A549 (cell line): ENCODE data around the gene TP53I11. TPM values are rescaled to one million over a fixed set of nuclear protein-coding genes. Genes with fewer than 3 reads are reported as not detected.

ENCODE experiments used
- ATAC-seq, 2 experiments: fragments of 200-7000 bp in 1 of 2; fragments of >200 bp in 1 of 2; cut with Nextera tagmentation in 1 of 2; cut with Tn5 transposase in 1 of 2; 3 replicates each; pipeline versions ENCODE4 v1.8.0 to v1.9.1; 2018 to 2020; ENCODE audit warnings: mild to moderate bottlenecking in 1 of 2, moderate library complexity in 1 of 2
- CTCF ChIA-PET: fragments of 300-600 bp; sonication (Branson Sonifier 250); formaldehyde crosslinking; extraction: SDS; loops from one replicate; lab custom pipeline; 2021; ENCODE audit warnings: antibody characterized with exemption, inconsistent platforms; lab: Yijun Ruan, JAX
- POLR2A ChIA-PET: fragments of 350-600 bp; formaldehyde crosslinking; extraction: SDS; loops from one replicate; lab custom pipeline; 2021; ENCODE audit warnings: antibody characterized with exemption, inconsistent platforms; lab: Yijun Ruan, JAX
- DNase-seq, 2 experiments: peaks; one replicate each; pipeline versions ENCODE4 v3.0.0 to v3.0.0-alpha.2; 2011 to 2016; ENCODE audit warnings: low read depth in 1 of 2, low spot score in 1 of 2
- FAIRE-seq: peaks from 2 replicates; lab custom pipeline; 2011; peaks lifted over from hg19 to GRCh38; lab: Jason Lieb, UNC
- H3K27ac ChIP-seq, 2 experiments: fragments of >200 bp; sonication (Bioruptor Twin); formaldehyde crosslinking; 3 replicates each; pipeline ENCODE4 v1.5.1; 2016 to 2017
- H3K4me1 ChIP-seq: fragments of >200 bp; sonication (Bioruptor Twin); formaldehyde crosslinking; 3 replicates; pipeline ENCODE4 v1.6.1; 2016
- H3K4me2 ChIP-seq: fragments of >200 bp; sonication (Bioruptor Twin); formaldehyde crosslinking; 3 replicates; pipeline ENCODE4 v1.6.1; 2016
- H3K4me3 ChIP-seq: fragments of >200 bp; sonication (Bioruptor Twin); formaldehyde crosslinking; 3 replicates; pipeline ENCODE4 v1.5.1; 2016
- H3K9me3 ChIP-seq: fragments of >200 bp; sonication (Bioruptor Twin); formaldehyde crosslinking; 3 replicates; pipeline ENCODE4 v1.6.1; 2016
- BHLHE40 ChIP-seq: IDR thresholded peaks from 2 replicates; pipeline ENCODE4 v1.6.1; 2012; ENCODE audit warnings: low read depth, low read length, inconsistent platforms
- CBX2 ChIP-seq: fragments of 200-600 bp; sonication (generic); IDR thresholded peaks from 2 replicates; pipeline ENCODE4 v1.6.1; 2016; ENCODE audit warnings: low read depth, mild to moderate bottlenecking, borderline replicate concordance
- CHD2 ChIP-seq: fragments of 150-350 bp; IDR thresholded peaks from 2 replicates; pipeline ENCODE4 v1.6.1; 2014; ENCODE audit warnings: low read length; ENCODE audit not compliant: partially characterized antibody
- ELK1 ChIP-seq: fragments of 150-350 bp; IDR thresholded peaks from 2 replicates; pipeline ENCODE4 v1.6.1; 2014; ENCODE audit warnings: low read depth, mild to moderate bottlenecking, low read length
- FOXS1 ChIP-seq: fragments of 250-450 bp; sonication (Bioruptor Pico); IDR thresholded peaks from 2 replicates; pipeline ENCODE4 v1.5.0; 2020; ENCODE audit warnings: mild to moderate bottlenecking, moderate library complexity
- HDAC2 ChIP-seq: fragments of 200-600 bp; sonication (generic); IDR thresholded peaks from 2 replicates; pipeline ENCODE4 v1.6.1; 2016
- HMGXB4 ChIP-seq: fragments of 250-450 bp; sonication (Bioruptor Pico); IDR thresholded peaks from 2 replicates; pipeline ENCODE4 v1.5.0; 2021; ENCODE audit warnings: mild to moderate bottlenecking, moderate library complexity, borderline replicate concordance
- HOXA7 ChIP-seq: fragments of 250-450 bp; sonication (Bioruptor Pico); IDR thresholded peaks from 2 replicates; pipeline ENCODE4 v1.5.0; 2020; ENCODE audit warnings: mild to moderate bottlenecking, moderate library complexity
- JUN ChIP-seq, 2 experiments: fragments of >200 bp; sonication (Bioruptor Twin); formaldehyde crosslinking; IDR thresholded peaks; 2 replicates in 1 of 2; 3 replicates in 1 of 2; pipeline ENCODE4 v1.6.1; 2016 to 2017
- JUNB ChIP-seq: fragments of >200 bp; sonication (Bioruptor Twin); formaldehyde crosslinking; IDR thresholded peaks from 2 replicates; pipeline ENCODE4 v1.6.1; 2016
- KDM1A ChIP-seq: fragments of 200-600 bp; sonication (generic); IDR thresholded peaks from 2 replicates; pipeline ENCODE4 v1.6.1; 2016; ENCODE audit warnings: low read depth, mild to moderate bottlenecking
- KDM5A ChIP-seq: fragments of 200-600 bp; sonication (generic); IDR thresholded peaks from 2 replicates; pipeline ENCODE4 v1.6.1; 2016; ENCODE audit warnings: antibody characterized with exemption, mild to moderate bottlenecking
- MAFK ChIP-seq: fragments of 450-650 bp; IDR thresholded peaks from 2 replicates; pipeline ENCODE4 v1.6.1; 2014; ENCODE audit not compliant: partially characterized antibody
- POLR2AphosphoS2 ChIP-seq: conservative IDR thresholded peaks from 2 replicates; pipeline ENCODE4 v1.6.1; 2012; ENCODE audit warnings: low read length, improper control_type of control experiment, inconsistent platforms
- RAD21 ChIP-seq, 2 experiments: fragments of >200 bp in 1 of 2; sonication (Bioruptor Twin) in 1 of 2; formaldehyde crosslinking in 1 of 2; IDR thresholded peaks in 1 of 2; conservative IDR thresholded peaks in 1 of 2; 2 replicates in 1 of 2; 3 replicates in 1 of 2; pipeline ENCODE4 v1.6.1; 2012 to 2018; ENCODE audit warnings: inconsistent platforms in 1 of 2
- RARB ChIP-seq: fragments of 250-450 bp; sonication (Bioruptor Pico); IDR thresholded peaks from 2 replicates; pipeline ENCODE4 v1.8.0; 2021; ENCODE audit warnings: mild to moderate bottlenecking, moderate library complexity
- RNF2 ChIP-seq: fragments of 200-600 bp; sonication (generic); IDR thresholded peaks from 2 replicates; pipeline ENCODE4 v1.6.1; 2016; ENCODE audit warnings: low read depth, mild to moderate bottlenecking, antibody characterized with exemption, moderate library complexity, borderline replicate concordance
- TP53 ChIP-seq: fragments of 250-450 bp; sonication (Bioruptor Pico); IDR thresholded peaks from 2 replicates; pipeline ENCODE4 v1.5.0; 2021; ENCODE audit warnings: mild to moderate bottlenecking, moderate library complexity
- ZC3H11A ChIP-seq: fragments of 450-650 bp; IDR thresholded peaks from 2 replicates; pipeline ENCODE4 v1.6.1; 2014; ENCODE audit warnings: antibody characterized with exemption, mild to moderate bottlenecking
- ZSCAN20 ChIP-seq: fragments of 250-450 bp; sonication (Bioruptor Pico); IDR thresholded peaks from 2 replicates; pipeline ENCODE4 v1.8.0; 2022; ENCODE audit warnings: mild to moderate bottlenecking, moderate library complexity
- WGBS: methylation state at CpG from one replicate; pipeline ENCODE4 v1.1.6; 2017; ENCODE audit errors: missing lambda C conversion rate; 5-methylcytosine and 5-hydroxymethylcytosine counted together
- polyA plus RNA-seq, 4 experiments: library from polyadenylated mRNA; depleted of rRNA in 3 of 4; stranded (reverse); fragments of >200 nt; fragmentation: RNase III in 1 of 4; extraction: RNeasy Plus Mini Kit Qiagen cat#74134 plus additional on column Dnase treatment in 1 of 4; gene quantifications; 2 replicates in 3 of 4; 3 replicates in 1 of 4; pipeline ENCODE4 v1.2.3, GENCODE V29; 2011 to 2017
- TF ChIP-seq, protein P1 (sequence below): fragments of >200 bp; sonication (Bioruptor Twin); formaldehyde crosslinking; IDR thresholded peaks from 2 replicates; pipeline ENCODE4 v1.6.1; 2016
- TF ChIP-seq, protein P2 (sequence below): IDR thresholded peaks from 2 replicates; pipeline ENCODE4 v1.6.1; 2012; ENCODE audit warnings: low read depth, borderline replicate concordance
- TF ChIP-seq, protein P3 (sequence below): fragments of 450-650 bp; IDR thresholded peaks from 2 replicates; pipeline ENCODE4 v1.6.1; 2014; ENCODE audit warnings: antibody characterized with exemption
- TF ChIP-seq, protein P4 (sequence below): fragments of >200 bp; sonication (Bioruptor Twin); formaldehyde crosslinking; IDR thresholded peaks from 3 replicates; pipeline ENCODE4 v1.5.1; 2016

TP53I11 gene
- polyA plus RNA-seq, 2 of the 4 experiments (the other 2 are of a cell fraction), result 11.2 to 28.2 TPM

- DNase-seq (no peak), FAIRE-seq (no peak), ATAC-seq (no peak)
- Histone ChIP-seq H3K4me3 (no peak overlapping the region), H3K4me2 (no peak overlapping the region), H3K27ac (no peak overlapping the region), H3K4me1 (no peaks in the 10 kb centered on the region), H3K9me3 (no peaks in the 10 kb centered on the region)
- ChIA-PET CTCF (interaction anchor here (1.2 to 16.4 kb wide), 4 partner anchors 13 to 293 kb away, joined by 5 to 400 read pairs (median 34); no protein-coding TSS in a partner anchor), POLR2A (no interaction called here)
- TF ChIP-seq HDAC2 (no peak), ZSCAN20 (CRISPR knock-in tag) (no peak), KDM5A (no peak), TP53 (CRISPR knock-in tag) (no peak), BHLHE40 (no peak), POLR2AphosphoS2 (no peak), JUN (IDR thresholded peaks at IDR 0.05) (no peak), MAFK (no peak), RARB (no peak), HOXA7 (CRISPR knock-in tag) (no peak), CBX2 (no peak)
- TF ChIP-seq, protein P1, sequence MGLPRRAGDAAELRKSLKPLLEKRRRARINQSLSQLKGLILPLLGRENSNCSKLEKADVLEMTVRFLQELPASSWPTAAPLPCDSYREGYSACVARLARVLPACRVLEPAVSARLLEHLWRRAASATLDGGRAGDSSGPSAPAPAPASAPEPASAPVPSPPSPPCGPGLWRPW, result no peak
- TF ChIP-seq, protein P2, sequence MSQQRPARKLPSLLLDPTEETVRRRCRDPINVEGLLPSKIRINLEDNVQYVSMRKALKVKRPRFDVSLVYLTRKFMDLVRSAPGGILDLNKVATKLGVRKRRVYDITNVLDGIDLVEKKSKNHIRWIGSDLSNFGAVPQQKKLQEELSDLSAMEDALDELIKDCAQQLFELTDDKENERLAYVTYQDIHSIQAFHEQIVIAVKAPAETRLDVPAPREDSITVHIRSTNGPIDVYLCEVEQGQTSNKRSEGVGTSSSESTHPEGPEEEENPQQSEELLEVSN, result no peak
- WGBS, result 73% methylated on average over 8 of the region's 10 CpGs
Observed at GRCh38 chr11:44915621-44916020, 35.1 kb downstream of the TP53I11 start.

- ChIA-PET POLR2A (no interaction called here), CTCF (interaction anchor here (0.7 to 16.4 kb wide), 7 partner anchors 14 to 292 kb away, joined by 3 to 400 read pairs (median 5); no protein-coding TSS in a partner anchor)
- TF ChIP-seq ELK1 (no peak), POLR2AphosphoS2 (no peak), ZC3H11A (no peak), KDM1A (no peak), JUNB (no peak), RARB (no peak), FOXS1 (CRISPR knock-in tag) (no peak), RAD21 (conservative IDR thresholded peaks at IDR 0.05 in 1 of 2, IDR thresholded peaks at IDR 0.05 in 1 of 2) (no peak), RNF2 (no peak), HMGXB4 (CRISPR knock-in tag) (no peak), CHD2 (no peak)
- TF ChIP-seq, protein P3, sequence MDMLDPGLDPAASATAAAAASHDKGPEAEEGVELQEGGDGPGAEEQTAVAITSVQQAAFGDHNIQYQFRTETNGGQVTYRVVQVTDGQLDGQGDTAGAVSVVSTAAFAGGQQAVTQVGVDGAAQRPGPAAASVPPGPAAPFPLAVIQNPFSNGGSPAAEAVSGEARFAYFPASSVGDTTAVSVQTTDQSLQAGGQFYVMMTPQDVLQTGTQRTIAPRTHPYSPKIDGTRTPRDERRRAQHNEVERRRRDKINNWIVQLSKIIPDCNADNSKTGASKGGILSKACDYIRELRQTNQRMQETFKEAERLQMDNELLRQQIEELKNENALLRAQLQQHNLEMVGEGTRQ, result no peak
- TF ChIP-seq, protein P4, sequence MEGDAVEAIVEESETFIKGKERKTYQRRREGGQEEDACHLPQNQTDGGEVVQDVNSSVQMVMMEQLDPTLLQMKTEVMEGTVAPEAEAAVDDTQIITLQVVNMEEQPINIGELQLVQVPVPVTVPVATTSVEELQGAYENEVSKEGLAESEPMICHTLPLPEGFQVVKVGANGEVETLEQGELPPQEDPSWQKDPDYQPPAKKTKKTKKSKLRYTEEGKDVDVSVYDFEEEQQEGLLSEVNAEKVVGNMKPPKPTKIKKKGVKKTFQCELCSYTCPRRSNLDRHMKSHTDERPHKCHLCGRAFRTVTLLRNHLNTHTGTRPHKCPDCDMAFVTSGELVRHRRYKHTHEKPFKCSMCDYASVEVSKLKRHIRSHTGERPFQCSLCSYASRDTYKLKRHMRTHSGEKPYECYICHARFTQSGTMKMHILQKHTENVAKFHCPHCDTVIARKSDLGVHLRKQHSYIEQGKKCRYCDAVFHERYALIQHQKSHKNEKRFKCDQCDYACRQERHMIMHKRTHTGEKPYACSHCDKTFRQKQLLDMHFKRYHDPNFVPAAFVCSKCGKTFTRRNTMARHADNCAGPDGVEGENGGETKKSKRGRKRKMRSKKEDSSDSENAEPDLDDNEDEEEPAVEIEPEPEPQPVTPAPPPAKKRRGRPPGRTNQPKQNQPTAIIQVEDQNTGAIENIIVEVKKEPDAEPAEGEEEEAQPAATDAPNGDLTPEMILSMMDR, result no peak
- FAIRE-seq (no peak), ATAC-seq (no peak), DNase-seq (no peak)
- WGBS, result 73% methylated on average over 6 of the region's 10 CpGs
- no peak overlapping the region for H3K4me2 ChIP-seq
- no peaks in the 10 kb centered on the region for H3K4me1 ChIP-seq
- no peaks in the 10 kb centered on the region for H3K9me3 ChIP-seq
- no peak overlapping the region for H3K27ac ChIP-seq
- no peak overlapping the region for H3K4me3 ChIP-seq
Observed at GRCh38 chr11:44915004-44915403, 35.7 kb downstream of the TP53I11 start.
